NCI-H510A treated with DMSO at 0.1 percent for 48 hours (cell line): ENCODE results near the gene B3GNT3.
A peak's percentile ranks its signal among the peaks of the same experiment; 100 is the strongest.

ENCODE experiments used
- DNase-seq: peaks from one replicate; lab custom pipeline; 2025; lab: John Stamatoyannopoulos, UW

B3GNT3 gene

DNA sequence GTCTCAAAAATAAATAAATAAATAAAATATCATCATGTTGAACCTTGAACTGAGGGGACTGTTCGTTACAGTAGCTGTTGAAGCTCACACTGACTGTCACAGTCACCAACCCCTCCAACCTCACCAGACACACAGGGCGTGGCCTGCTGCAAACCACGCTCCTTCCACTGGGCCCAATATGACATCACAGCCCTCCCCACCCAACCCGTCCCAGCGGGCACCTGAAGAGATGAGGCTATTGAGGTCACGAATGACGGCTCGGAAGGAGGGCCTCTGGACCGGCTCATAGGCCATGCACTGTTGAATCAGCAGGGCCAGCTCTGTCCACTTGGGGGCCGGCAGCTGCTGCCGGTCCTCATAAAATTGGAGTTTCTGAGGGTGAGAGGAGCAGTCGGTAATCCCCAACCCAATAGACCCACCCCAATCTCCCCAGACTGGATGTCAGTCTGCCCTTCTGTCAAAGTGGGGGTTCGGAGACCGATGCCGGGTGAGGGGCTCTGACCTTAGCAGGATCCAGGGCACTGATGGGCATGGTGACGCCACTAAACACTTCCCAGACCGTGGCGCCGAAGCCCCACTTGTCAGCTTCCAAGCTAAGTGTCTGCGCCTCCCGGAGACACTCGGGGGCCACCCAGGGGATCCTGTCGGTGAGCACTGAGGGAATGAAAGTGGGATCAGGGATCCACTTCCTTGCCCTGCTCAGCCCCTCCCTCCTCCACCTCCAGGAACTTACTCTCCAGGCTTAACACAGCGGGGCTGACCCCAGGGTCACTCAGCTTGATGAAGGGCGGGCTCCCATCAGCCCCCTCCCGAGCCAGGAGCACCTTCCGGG is 39.6 kb downstream of the B3GNT3 start:
- no peak for DNase-seq

DNA sequence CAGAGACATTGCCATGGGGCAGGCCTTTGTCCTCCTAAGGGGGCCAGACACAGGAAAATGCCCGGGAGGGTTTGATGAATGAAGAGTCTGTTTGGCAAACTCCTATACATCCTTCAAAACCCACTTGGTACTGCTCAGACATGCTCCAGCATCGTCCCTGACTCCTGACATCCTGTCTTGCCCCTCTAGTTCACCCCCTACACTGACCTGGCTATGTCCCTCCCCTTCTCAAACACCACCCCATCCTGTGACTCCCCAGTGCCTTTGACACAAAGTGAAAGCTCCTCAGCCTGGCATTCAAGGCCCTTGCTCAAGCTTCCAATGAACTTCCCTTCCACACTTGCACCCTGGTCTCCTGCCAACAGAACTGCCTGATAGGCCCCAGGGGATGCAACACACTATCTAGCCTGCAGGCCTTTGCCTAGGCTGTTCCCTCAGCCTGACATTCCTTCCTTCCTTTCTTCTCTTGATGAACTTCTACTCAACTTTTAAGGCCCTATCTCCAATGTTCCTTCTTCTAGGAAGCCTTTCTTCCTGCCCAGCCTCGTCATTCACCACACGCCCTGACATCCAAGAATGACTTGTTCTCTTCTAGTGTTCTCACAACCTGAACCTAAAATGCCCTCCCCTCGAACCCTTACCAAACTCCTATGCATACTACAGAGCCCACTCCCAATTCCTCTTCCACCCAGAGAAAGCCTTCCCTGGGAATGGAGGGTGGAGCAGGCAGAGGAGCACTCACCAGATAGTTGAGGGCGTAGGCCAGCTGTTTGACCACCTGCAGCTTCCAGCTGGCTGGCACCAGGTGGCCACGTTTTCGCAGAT is 40.5 kb downstream of the B3GNT3 start:
- peak; percentile 2 for DNase-seq

DNA sequence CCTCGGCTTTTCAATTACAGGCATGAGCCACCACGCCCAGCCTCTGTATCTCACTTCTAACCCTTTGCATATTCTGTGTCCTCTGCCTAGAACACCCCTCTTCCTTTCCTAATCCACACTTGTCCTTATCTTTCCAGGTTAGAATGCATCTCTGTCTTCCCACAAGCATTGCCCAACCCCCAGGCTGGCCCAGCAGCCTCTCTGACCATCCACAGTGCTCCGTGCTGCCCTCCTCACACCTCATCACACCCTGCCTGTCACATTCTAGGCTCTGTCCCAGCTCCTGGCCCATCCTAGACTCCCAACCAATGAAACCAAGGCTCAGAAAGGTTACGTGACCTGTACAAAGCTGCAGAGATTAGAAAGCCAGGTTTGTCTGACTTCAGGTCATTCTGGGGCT is 41.6 kb downstream of the B3GNT3 start:
- DNase-seq, result no peak

- no peak for DNase-seq
Observed at GRCh38 chr19:17837972-17838371, 43.0 kb downstream of the B3GNT3 start.

DNA sequence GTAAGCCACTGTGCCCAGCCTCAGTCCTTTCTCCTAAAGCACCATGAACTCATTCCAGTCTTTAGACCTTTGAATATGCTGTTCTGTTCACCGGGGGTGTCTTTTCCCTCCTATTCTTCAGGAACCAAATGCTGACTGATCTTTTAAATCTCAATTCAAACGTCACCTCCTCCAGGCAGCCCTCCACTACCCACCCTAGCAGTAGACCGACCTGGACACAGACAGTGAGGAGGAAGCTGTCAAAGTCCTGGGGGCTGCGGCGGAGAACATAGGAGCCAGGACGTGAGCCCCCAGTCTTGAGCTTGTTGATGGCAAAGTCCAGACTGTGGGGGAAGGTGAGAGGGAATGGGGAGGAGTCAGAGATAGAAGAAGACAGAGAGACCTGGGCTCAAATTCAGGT is 45.1 kb downstream of the B3GNT3 start:
- DNase-seq, result no peak

DNA sequence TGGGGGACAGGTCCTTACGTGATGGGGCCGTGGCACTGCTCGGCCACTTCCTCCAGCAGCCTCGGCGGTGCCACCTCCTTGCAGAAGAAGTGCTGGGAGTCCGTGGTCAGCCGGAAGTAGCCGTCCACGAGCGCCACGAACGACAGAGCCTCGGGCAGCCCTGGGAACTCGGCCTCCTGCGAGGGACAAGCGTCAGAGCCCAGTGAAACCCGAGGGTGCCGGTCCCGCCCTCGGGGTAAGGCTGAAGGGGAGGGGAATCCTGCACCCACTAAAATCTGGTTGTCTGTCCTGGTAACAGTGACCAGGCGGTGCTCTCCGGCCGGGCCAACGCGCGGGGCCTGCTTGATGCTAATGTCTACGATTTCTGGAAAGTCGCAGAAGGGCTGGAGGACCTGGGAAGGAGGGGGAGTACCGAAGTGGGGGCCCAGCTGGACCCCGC is 46.5 kb downstream of the B3GNT3 start:
- DNase-seq, result no peak

DNA sequence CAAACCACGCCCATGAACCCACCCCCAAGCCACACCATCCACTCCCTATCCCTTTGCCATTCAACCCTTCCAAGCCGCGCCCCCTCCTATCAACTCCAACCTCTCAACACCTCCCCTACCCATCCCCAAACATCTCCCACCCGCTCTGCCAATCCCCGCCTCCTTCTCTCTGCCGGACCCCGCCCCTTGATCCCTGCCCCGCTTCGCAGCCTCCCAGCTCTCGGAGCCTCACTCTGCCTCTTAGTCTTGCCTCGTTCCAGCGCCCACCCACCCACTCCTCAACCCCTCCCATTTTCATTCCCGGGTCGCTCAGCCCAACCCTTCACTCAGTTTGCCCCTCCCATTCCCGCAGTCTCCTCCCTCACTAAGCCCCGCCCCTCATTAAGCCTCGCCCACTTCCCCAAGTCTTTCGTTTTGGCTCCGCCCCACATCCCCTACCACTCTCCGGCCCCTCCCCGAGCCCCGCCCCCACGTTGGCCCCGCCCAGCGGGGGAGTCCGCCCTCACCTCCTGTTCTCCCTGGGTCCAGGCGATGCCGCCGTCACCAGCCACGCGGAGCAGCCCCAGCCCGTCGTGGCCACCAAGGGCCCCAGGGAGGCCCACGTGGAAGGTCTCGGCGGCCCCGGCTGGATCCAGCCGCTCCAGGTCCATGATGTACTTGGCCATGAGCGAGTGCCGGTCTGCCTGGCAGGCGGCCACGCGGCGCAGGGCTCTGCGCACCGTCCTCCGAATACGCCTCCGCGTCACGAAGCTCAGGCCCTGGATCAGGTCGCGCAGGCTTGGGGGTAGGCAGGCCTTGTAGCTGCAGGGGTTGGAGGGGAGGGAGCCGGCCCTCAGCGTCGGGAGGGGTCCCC is 47.1 kb downstream of the B3GNT3 start:
- peak; percentile 24 for DNase-seq

DNA sequence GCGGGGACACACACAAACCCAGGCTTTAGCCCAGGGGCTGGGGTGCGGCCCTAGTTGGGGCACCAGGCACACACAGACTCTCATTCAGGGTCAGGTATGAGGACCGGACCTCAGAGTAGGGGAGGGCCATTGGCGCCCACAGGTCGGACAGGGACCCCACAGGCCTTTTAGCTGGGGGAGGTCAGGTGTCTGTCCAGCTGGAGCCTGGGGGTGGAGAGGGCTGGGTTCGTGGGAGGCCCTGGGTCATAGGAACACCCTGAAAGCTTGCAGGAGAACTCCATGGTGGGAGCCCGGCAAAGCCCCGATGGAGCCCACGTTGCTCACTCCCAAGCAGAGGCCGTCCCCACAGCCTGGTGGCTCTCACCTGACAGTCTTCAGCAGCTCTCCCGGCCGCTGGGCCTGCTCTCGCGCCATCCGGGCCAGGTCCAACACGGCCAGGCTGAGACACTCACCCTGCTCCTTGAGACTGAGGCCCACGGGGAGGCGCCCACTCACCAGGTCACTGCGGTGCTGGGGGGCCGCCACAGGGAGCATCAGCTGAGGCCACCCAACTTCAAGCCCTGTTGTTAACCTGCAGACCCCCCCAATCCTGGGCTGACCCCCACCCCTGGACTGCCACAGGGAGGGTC is 47.8 kb downstream of the B3GNT3 start:
- no peak for DNase-seq

DNA sequence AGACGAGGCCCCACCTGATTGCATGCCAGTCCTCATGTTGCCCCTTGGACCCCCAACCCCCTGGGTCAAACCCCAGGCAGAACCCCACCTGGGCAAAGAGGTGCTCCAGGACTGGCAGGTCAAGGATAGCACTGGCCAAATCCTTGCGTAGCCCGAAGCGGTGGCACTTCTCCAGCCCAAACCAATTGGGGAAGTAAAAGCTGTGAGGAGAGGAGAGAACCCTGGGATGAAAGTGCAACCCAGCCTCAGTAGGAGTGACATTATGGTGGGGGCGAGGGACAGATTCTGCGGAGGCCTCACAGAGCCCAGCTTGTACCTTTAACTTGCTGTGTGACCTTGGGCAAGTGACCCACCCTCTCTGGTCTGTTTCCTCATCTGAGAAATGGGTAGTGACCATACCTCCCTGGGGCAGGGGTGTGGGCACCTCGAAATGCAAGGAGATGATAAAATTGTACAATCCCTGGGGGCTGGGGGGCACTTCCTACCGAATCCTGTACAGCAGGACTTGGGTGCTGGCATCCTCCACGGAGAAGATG is 48.4 kb downstream of the B3GNT3 start:
- no peak for DNase-seq

DNA sequence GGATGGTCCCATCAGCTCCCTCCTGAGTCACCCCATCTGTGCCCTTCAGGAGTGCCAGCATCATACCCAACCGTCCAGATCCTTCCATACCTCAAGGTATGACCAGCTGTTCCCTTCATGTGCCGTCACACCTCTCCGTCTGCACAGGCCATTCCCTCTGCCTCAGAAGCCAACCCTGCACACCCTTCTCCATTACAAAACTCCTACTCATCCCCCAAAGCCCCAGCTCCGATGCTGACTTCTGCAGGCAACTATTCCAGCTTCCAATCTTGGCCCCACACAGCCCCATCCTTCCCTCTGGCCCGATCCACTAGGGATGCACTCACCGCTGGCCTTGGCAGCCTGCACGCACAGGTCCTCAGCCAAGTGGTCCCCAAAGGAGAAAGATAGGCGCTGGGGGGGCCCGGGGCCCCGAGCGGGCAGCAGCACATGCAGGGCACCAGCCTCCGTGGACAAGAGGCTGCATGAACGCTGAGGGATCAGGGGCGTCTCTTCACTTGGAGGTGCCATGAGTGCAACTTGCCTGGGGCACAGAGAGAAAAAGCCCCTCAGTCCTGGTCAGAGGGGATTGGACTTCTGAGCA is 49.1 kb downstream of the B3GNT3 start:
- DNase-seq, result no peak

- no peak for DNase-seq
Observed at GRCh38 chr19:17846146-17846545, 51.2 kb downstream of the B3GNT3 start.

GRCh38 chr19:17847538-17848366 is 52.8 kb downstream of the B3GNT3 start, which contains the start of gene JAK3:
Gene JAK3 (minus strand): TSS chr19:17847982. CDS start chr19:17844417, 3,565 bp downstream.
- no peak for DNase-seq

GRCh38 chr19:17848595-17849292 is 53.8 kb downstream of the B3GNT3 start:
- DNase-seq, result no peak

- no peak for DNase-seq
Observed at GRCh38 chr19:17854061-17854460, 59.1 kb downstream of the B3GNT3 start.

DNA sequence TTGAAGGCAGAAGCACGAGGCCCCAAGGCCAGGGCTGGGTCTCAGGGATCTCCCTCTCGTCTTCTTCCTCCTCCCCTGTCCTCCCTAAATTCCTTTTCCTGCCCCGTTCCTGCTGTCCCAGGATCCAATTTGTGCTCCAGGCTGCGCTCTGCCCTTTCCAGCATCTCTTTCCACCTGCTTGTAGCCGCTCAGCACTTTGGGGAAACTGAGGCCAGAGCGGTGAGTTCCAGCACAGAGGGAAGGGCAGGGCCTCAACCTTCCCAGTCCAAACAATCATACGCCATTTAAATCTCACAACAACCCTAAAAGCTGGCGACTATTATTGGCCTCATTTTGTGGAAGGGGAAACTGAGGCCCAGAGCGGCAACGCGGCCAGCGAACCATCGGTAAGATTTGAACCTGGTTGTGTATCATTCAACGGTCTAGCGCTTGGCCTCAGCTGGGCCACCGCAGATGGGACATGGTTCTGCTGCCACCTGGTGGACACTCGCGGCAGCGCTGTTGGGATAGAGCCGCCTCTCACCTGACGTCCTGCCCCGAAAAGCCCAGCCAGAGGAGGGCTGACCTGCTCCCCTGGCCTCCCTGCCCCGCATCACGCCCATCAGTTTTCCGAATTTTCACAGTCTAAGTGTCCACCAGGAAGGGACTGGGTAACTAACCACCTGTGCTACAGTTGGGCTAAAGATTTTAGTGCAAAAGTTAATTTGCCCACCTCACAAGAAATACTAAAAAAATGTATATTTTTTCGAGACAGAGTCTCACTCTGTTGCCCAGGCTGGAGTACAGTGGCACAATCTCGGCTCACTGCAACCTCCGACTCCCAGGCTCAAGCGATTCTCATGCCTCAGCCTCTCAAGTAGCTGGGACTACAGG is 60.6 kb downstream of the B3GNT3 start:
- DNase-seq, result peak; percentile 81

DNA sequence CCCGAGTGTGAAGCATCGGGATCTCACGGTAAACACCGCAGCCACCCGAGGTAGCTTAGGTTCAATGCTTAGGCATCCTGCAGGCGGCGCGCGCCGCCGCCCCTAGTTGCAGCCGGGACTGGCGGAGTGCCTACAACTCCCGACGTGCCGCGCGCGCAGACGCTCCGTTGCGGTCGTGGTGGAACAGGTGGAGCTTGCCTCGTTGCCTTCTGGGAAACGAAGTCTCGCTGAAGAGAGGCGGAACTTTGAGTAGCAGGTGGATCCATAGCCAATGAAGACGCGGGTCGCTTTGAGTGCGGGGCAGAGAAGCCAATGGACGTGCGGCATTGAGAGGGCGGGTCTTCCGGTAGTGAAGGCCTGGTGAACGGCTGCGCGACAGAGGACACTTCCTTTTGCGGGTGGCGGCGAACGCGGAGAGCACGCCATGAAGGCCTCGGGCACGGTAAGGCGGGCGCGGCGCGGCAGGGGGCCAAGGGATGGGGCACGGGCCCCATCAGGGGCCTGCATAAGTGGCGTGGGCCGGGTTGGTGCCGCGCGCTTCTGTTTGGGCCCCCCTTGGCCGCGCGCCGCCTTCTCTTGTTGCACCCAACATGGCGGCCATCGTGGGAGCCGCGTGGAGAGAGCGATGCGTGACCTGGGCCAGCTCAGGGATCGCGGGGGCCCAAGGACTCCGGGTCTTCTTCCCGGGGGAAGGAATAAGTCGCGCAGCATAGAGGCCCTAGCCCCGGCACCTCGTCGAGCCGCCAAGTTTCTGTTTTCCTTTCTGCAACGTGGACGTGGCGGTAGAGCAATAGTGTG is 64.8 kb downstream of the B3GNT3 start, which contains the start of gene RPL18A:
TSS of gene RPL18A (plus strand) at position 378 of the 798 bp plus-strand sequence. CDS start at position 425, 47 bp downstream.
- peak; percentile 98 for DNase-seq

DNA sequence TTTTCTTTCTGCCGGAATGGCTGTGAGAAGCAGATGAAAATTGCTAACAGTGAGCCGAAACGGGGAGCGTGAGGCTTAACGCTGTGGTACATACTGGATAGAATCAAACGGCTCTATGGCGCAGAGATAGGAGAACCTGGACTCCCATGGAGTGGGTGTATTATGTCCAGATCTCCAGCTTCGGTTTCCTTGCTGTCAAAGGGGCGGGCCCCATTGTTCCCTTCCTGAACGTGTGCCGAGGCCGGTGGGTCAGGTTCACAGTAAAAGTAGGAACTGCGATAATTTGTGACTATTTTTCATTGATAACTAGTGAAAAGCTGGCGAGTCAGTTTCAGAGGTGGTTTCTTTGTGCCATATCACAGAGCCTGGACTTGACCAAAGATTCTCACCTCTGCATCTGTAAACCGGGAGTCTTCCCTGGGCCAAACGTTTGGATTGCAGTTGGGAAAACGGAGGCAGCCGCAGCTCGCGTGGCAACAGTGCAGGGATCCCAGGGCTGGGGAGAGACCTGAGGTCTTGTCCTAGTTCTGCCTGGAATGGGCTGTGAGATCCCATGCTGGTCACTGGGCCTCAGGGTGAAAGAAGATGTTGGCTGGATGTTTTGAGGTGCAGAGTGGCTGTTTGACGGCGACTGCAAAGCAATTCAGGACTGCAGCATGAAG is 65.5 kb downstream of the B3GNT3 start:
- no peak for DNase-seq
